CD4-positive, alpha-beta T cell treated with Interferon gamma for 1 hour (primary cell): Measurements from ENCODE around the gene PKMYT1.
"Not testable (repeated sequence)": the region's sequence is repeated elsewhere in the genome, so short reads cannot be mapped to it uniquely, and the experiment has no call there.

ENCODE experiments used
- DNase-seq: peaks from one replicate; pipeline ENCODE4 v3.0.0-alpha.2; 2020

The PKMYT1 gene

DNA sequence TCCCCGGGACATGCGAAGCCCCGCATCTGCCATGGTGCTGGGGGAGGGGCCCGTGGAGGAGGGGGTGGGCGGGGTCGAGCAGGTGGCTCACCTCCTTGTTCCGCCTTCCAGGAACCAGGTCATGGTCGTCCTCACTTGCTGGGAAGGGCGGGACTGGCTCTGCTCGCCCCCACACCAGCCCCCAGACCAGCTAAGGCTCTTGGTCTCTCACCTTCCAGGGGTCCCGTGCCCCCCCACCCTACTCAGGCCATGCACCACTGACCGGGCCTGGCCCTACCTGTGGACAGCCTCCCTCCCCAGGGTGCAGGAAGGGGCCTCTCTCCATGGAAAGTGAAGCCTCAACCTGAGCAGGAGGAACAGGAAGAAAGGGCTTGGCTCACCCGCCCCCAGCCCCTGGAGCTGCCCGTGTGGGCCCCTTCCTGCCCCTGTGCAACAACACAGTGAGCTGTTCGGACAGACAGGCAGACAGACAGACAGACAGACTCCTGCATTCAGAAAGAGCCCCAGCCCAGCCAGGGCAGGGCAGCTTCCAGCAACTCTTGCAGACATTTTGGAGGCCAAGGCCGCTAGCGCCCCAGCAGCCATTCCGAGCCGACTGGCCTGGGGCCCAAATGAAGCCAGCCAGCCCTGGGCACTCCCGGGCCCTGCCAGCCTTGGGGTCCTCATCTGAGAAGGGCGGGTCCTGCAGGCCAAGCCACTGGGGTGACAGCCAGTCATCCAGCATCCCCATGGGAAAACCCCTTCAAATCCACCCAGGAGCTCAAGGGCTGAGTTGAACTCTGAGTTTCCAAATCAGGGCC lies 24.3 kb downstream of the PKMYT1 start:
- no peak for DNase-seq

DNA sequence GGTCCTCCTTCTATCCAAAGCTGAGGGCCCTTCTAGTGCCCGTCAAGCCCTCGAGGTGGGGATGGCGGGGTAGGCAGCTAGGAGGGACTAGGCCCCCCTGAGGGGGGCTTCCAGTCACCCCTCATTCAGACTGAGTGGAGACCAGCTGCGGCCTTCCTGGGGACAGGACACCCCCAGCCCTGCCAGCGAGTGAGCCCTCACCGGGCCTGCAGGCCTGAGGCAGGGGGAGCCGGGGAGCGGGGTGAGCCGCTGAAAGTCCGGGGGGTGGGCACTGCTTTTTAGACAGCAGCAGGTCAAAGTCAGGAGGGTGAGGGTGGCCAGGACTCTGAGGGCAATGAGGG lies 24.8 kb downstream of the PKMYT1 start:
- no peak for DNase-seq

DNA sequence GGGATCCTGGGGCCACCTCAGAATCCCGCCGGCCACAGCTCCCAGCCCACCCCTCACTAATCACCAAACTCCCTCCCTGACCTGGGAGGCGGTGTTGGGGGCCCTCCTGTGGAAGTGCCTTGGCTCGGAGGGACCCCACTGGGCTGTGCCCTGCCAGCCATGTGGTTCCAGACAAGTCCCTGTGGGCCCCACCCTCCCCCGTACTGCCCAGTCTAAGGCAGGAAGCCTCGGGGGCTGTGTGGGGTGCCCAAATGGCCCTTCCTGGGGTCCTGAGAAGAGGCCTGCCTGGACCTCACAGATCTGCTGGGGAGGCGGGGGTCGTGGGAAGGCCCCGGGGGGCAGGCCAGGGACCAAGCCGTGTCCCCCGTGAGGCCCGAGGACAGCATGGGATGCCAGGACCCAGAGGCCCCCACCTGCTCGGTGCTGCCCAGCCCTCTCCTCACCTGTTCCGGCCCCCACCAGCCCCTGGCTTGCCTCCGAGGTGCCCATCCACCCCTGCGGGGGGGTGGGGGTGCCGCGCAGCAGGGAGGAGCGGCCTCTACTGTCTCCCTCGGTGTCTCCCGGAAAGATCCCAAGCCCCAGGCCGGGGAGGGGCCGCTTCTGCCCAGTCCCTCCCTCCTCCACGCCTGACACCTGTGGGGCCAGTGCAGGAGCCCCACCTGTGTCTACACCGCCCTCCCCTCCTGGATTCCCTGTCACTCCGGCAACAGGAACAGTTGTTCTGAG lies 25.4 kb downstream of the PKMYT1 start:
- DNase-seq, result no peak

DNA sequence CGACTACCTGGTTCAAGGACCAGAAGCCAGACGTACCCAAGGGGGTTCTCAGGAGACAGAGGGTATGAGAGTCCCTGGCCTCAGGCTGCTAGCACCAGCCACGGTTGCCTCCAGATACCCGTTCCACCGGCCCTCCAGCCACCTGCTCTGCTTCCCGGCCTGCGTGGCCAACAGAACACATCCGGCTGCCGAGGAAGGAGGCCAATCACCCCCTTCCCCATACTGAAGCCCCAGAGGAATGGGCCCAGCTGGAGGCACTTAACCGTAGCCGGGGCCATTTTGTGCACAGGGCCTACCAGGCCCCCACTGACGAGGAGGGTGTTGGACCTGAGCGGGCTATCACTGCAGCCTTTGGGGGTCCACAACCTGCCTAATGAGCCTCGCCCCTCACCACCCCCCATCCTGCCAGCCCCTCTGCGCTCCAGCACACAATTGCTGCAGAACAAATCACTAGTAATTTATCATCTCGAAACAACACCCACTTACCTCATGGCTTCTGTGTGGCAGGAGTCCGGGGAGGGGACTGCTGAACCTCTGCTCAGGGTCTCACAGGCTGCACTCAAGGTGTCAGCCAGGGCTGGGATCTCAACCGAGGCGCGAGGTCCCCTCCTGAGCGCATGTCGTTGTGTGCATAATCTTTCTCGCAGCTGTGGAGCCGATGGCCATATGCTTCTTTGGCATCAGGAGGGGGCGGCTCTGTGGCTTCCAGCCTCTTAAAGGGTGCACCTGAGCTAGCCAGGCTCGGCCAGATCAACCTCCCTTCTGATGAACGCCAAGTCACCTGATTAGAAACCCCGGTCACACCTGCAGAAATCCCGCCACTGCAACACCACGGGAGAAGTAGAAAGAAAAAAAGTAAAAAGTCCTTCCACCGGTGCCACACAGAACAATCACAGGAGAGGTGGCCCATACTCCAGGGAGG lies 26.3 kb downstream of the PKMYT1 start:
- DNase-seq, result no peak

DNA sequence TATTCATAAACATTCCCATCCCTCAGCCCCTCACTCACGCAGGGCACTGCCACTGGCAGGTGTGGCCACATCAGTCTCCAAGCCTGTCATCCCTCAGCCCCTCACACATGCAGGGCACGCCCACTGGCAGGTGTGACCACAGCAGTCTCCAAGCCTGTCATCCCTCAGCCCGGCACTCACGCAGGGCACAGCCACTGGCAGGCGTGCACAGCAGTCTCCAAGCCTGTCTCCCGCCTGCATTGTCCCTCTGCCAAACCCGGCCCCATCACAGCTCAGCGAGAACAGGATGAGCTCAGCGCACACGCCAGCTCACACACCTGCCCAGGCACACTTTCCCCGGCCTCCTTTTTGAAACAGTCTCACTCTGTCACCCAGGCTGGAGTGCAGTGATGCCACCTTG lies 27.6 kb downstream of the PKMYT1 start:
- no peak for DNase-seq

DNA sequence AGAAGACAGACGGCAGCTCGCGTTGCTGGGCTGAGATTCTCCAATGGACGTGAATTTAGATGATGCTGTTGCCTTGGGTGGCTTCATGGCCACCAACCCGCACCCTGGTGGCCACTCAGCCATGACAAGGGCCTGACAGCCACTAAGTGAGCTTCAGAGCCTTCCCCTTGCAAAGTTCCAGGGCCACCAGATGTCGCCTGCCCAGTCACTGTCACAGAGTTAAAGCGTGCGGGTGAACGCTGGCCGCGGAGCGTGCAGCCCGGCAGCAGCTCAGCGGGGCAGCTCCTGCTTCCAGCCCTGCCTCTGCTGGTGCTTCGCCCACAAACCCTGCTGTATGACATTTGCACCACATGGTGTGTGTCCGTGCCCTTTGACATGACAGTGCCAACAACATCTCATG lies 29.5 kb downstream of the PKMYT1 start:
- no peak for DNase-seq

DNA sequence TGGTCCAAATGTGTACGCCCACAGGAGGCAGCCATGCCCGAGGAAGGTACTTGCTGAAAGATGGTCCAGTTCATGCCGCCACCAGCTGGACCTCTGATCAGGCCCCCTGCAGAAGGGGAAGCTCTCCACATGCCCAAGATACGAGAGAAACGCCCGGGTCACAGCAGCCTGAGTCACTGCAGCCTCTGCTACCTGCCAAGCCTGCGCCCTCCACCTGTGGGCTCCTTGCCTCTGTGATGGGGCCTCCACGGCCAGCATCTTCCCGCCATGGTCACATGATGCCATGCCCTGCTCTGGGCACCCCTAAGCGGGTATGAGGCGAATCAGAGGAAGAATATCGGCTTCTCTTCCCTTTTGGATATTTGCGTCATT lies 29.9 kb downstream of the PKMYT1 start:
- no peak for DNase-seq

DNA sequence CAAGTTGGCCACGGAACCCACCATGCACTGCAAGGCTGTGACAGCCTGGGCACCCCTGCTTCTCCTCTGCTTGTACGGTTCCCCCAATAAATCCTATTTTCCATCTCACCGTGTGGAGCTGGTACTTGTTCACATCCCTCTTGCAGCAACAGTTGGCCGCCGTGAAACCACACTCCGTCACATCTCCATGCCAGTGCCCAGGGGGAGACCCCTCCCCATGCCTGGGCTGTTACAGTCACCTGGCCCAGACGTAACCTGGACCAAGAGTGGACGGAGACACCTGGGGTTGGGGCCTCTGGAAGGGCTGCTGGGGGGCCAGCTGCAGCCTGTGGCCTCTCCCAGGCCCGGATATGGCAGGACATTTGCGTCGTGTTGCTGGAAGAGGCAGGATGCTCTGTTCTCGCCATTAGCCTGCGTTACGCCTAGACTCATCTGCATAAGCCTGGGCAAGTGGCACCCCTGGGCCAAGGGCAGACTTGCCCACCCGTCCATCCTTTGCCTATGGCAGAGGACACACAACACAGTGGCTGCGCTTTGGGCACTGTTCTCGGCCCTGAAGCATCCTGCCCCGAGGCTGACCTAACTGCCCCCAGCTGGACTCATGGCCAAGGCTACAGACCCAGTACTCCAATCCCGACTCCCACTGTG lies 30.4 kb downstream of the PKMYT1 start:
- no peak for DNase-seq

DNA sequence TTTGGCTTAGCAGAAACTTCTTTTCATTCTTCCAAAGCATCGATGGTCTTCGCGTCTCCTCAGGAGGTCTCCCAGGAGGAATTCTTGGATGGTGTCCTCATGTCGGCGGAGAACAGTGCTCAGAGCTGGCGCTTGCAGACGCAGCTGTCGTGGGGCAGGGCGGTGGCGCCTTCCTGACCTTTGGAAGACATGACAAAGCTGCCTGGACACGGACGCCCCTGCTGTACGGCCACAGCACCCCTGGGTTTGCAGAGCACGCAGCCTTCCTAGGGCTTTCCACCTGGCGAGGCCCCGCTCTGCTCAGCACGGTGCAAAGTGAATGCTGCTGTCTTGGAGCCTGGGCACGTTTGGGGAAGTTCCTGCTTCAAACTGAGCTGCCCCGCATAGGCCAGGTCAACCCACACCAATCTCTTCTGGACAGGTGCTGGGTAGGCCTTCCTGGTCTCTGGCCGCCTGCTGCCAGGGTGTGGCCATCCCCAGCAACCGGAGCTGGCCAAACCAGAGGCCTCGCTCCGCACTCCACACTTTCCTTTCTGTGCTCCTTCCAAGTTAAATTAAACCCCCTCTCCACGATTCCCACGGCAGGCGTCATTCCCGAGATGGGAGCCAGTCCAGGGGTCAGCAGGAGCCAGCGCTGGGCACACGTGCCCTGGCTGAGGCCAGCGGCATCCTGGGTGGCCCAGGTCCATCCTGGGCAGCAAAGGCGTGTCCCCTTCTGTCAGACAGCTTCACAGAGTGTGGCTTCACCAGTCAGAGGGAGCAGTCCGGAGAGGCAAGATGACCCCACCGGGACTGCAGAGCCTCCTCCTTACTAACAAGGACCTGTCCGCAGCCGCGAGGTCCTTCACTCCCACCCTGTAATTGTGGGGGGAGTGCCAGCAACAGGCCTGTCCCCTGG lies 31.2 kb downstream of the PKMYT1 start:
- DNase-seq, result no peak

DNA sequence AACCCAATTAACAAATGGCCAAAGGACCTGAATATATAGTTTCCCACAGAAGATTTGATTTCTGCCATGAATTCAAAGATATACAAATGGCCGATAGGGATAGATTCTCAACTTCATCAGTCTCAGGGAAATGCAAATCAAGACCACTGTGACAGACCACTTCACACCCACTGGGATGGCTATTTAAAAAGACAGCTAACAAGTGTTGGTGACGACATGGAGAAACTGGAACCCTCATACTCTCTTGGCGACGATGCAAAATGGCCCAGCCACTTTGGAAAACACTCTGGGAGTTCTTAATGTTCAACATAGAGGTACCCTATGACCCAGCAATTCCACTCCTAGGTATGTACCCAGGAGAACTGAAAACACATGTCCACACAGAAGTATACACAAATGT lies 33.6 kb downstream of the PKMYT1 start:
- no peak for DNase-seq

DNA sequence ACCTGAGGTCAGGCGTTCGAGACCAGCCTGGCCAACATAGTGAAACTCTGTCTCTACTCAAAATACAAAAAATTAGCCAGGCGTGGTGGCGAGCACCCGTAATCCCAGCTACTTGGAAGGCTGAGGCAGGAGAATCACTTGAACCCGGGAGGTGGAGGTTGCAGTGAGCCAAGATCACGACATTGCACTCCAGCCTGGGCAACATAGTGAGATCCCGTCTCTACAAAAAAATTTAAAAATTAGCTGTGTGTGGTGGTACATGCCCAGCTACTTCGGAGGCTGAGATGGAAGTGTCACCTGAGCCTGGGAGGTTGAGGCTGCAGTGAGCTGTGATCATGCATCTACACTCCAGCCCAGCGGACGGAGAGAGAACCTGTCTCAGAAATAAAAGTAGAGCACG lies 36.5 kb downstream of the PKMYT1 start:
- not testable (repeated sequence) for DNase-seq

DNA sequence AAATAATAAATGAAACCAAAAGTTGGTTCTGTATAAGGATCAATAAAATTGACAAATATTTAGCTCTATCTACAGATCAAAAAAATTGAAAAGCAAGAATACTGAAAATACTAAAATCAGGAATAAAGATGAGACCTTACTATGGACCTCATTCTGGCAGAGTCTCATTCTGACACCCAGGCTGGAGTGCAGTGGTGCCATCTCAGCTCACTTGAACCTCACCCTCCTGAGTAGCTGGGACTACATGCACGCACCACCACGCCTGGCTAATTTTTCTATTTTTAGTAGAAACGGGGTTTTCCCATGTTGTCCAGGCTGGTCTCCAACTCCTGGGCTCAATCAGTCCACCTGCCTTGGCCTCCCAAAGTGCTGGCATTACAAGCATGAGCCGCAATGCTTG lies 38.2 kb downstream of the PKMYT1 start:
- DNase-seq, result no peak

DNA sequence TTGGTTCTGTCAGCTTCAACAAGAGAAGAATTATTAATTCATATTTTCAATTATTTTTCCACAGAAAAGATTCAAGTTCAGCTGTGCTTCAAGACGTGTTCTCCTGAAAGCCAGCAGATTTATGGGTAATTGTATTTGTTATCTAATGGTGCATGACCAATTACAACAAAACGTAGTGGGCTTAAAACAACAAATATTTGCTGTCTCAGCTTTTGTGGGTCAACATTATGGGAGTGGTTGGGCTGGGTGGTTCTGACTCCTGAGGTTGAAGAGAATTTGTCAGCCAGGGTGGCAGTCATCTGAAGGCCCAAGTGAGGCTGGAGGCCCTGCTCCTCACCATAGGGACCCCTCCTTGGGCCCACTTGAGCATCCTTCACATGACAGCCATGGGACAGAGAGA lies 40.3 kb downstream of the PKMYT1 start:
- no peak for DNase-seq

DNA sequence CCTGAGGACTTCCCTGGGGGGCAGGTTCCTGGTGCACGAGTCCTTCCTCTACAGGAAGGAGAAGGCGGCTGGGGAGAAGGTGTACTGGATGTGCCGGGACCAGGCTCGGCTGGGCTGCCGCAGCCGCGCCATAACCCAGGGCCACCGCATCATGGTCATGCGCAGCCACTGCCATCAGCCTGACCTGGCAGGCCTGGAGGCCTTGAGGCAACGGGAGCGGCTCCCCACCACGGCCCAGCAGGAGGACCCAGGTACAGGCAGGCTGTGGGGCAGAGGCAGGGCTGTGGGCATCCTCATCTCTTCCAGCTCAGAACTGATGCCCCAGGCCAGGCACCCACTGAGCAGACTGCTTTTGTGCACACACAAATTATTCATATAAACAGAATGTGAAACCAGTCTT lies 42.0 kb downstream of the PKMYT1 start:
- no peak for DNase-seq

DNA sequence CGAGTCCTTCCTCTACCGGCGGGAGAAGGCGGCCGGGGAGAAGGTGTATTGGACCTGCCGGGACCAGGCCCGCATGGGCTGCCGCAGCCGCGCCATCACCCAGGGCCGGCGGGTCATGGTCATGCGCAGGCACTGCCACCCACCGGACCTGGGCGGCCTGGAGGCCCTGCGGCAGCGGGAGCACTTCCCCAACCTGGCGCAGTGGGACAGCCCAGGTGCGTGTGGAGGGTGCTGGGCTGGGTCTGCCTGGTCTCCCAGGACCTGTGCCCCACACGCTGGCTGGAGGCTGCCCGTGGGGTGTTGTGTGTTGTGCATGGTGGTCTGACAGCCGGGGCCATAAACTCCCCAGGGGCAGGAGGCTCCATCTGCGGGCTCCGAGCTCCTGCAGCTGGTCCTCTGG lies 43.1 kb downstream of the PKMYT1 start:
- DNase-seq, result no peak

DNA sequence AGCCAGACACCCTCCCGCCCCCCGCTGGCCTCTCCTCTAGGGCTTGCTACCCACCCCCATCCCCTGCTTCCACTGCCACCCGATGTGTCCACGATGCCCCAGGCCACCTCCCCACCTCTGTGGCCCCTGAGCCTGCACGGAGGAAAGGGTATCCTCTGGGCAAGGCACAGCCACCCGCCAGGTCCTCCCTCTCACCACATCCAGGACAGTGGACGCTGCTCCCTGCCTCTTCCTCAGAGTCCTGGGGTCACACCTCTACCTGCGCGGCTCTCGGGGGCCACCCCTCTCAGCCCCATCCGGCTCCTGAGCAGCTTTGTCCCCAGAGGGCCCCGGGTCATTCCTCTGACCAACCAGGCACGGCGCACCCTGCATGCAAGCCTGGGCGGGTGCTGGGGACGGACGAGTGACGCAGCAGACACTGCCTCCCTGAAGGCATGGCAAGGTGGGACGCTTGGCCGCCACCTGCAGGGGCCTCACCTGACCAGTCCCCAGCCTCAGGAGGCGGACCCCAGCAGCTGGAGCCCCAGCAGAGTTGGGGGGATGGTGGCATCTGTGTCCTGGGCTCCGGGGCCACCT lies 43.7 kb downstream of the PKMYT1 start:
- DNase-seq, result no peak

DNA sequence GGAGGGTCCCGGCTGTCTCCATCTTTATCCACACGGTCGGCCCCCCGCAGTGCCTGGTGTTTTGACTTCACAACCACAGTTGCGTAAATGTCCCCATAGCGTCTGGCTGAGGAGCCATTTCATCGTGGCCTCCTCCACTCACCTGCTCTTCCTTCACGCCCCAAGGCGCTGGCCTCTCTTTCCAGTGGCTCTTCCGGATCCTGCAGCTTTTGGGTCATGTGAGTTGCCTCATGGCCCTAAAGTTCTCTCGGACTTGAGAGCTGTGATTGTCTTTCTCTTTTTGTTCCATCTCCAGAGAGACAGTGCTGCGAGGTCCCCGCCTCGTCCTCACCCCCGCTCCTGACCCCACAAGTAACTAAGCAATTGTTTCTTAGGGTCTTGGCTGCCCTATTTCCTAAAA lies 45.8 kb downstream of the PKMYT1 start:
- DNase-seq, result no peak

DNA sequence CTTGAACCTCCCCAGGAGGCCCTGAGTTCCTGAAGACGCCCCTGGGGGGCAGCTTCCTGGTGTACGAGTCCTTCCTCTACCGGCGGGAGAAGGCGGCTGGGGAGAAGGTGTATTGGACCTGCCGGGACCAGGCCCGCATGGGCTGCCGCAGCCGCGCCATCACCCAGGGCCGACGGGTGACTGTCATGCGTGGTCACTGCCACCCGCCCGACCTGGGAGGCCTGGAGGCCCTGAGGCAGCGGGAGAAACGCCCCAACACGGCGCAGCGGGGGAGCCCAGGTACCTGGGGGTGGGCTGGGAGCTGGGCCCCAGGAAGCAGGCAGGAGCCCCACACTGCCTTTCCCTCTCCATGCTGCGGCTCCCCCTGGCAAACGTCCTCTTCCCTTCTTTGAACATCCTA lies 46.5 kb downstream of the PKMYT1 start:
- no peak for DNase-seq

DNA sequence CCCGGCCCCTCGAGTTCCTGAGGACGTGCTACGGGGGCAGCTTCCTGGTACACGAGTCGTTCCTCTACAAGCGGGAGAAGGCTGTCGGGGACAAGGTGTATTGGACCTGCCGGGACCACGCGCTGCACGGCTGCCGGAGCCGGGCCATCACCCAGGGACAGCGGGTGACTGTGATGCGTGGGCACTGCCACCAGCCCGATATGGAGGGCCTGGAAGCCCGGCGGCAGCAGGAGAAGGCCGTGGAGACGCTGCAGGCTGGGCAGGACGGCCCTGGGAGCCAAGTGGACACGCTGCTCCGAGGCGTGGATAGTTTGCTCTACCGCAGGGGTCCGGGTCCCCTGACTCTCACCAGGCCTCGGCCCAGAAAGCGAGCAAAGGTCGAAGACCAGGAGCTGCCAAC lies 47.1 kb downstream of the PKMYT1 start:
- no peak for DNase-seq

DNA sequence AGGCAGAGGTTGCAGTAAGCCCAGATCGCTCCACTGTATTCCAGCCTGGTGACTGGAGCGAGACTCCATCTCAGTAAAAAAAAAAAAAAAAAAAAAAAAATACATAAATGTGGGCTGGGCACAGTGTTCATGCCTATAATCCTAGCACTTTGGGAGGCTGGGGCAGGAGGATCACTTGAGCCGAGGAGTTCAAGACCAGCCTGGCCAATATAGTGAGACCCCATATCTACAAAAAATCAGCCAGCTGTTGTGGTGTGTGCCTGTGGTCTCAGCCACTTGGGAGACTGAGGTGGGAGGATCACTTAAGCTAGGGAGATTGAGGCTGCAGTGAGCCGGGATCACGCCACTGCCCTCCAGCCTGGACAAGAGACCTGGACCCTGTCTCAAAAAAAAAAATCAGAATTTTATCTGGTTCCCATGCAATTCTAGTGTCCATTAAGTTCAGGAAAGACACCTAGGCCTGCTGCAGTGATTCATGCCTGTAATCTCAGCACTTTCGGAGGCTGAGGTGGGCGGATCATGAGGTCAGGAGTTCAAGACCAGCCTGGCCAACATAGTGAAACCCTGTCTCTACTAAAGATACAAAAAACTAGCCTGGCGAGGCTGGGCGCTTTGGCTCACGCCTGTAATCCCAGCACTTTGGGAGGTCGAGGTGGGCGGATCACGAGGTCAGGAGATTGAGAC lies 48.9 kb downstream of the PKMYT1 start:
- DNase-seq, result not testable (repeated sequence)

DNA sequence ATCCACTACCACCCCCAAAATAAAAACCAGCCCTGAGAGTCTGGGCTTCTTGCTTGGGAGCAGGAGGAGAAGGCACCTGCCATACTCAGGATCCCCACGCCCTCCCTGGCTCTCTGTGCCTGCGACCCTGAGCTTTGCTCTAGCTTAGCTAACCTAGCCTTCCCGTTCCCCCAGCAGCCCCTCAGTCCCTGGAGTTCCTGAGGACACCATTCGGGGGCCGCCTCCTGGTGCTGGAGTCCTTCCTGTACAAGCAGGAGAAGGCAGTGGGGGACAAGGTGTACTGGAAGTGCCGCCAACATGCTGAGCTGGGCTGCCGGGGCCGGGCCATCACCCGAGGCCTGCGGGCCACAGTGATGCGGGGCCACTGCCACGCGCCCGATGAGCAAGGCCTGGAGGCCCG lies 50.0 kb downstream of the PKMYT1 start:
- DNase-seq, result no peak
